ENCODE data around the gene SELENOO. TPM values are rescaled to one million over a fixed set of nuclear protein-coding genes. Genes with fewer than 3 reads are reported as not detected.
A peak's percentile ranks its signal among the peaks of the same experiment; 100 is the strongest.

SELENOO gene
- total RNA-seq, 1 experiment from 2014 or later = 34.3 TPM

DNA sequence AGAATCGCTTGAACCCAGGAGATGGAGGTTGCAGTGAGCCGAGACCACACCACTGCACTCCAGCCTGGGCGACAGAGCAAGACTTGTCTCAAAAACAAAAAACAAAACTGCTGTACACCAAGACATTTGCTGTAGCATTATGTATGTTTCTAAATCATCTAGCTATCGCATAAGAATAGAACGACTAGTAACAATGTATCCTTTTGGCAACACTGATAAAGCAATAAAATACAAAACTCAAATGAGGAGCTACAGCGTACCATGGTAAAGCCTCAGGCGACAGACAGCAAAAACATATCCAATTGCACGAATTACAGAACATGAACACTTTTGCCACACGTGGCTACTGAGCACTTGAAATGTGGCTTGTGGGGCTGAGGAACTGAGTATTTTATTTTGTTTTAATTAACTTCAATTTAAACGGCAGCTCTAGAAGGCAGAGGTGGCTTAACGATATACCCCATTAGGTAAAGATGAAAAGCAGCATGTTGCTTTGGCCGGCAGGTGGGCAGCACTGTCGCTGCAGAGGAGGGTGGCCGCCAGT is 41.7 kb downstream of the SELENOO start:
- Histone ChIP-seq H3K9me3 (ENCODE audit: control insufficient read depth, insufficient read depth, low read depth, low read length) (no peaks in the 10 kb centered on the region), H3K27me3 (ENCODE audit: control insufficient read depth, insufficient read depth, low read length) (no peaks in the 10 kb centered on the region), H3K4me1 (ENCODE audit: control insufficient read depth, insufficient read depth, low read length) (no peaks in the 10 kb centered on the region), H3K27ac (ENCODE audit: low read length) (peak overlapping the region; percentile 8; the same call in 1 of the 2 replicates), H3K4me3 (ENCODE audit: low read depth in 2 of 2, low read length in 2 of 2) (peak overlapping the region; percentile 78 to 79), H3K36me3 (ENCODE audit: control insufficient read depth, insufficient read depth, low read length) (no peaks in the 10 kb centered on the region; the same call in 1 of the 2 replicates)
- ChIA-PET CTCF (interaction anchor here (0.6 to 0.7 kb wide), 3 partner anchors 74 to 265 kb away, joined by 3 to 6 read pairs (median 3); partner anchors contain the start of gene LMF2), POLR2A (interaction anchor here (0.7 kb wide), 1 partner anchor 18 kb away, joined by 3 read pairs; no protein-coding TSS in a partner anchor)
- in situ Hi-C loops (cut with HindIII; ENCODE audit: low pct_unique_long_range_greater_than_20kb, low sequenced_read_pairs) (no loop called here), intact Hi-C loops (cut with micrococcal nuclease; ENCODE audit: unreplicated experiment) (no loop called here)
- ATAC-seq (no peak), DNase-seq (ENCODE audit: low read depth, low spot score) (no peak)
- no TSS peak for BruUV-seq (replicated peaks)
- TF ChIP-seq POLR2AphosphoS5 (IDR thresholded peaks at IDR 0.05; ENCODE audit: low read depth, low read length) (no peak), SIN3A (IDR thresholded peaks at IDR 0.05; ENCODE audit: borderline replicate concordance, insufficient read depth, low read depth, low read length) (no peak), CTCF (IDR thresholded peaks at IDR 0.05) (no peak), TCF7L2 (IDR thresholded peaks at IDR 0.05; ENCODE audit: low read depth, low read length) (no peak), REST (IDR thresholded peaks at IDR 0.05; ENCODE audit: insufficient read depth in 1 of 2, low read depth in 2 of 2, low read length in 1 of 2) (no peak)

GRCh38 chr22:50243685-50244419 is 43.0 kb downstream of the SELENOO start:
- peak overlapping the region; percentile 78 to 79 for H3K4me3 ChIP-seq (ENCODE audit: low read depth in 2 of 2, low read length in 2 of 2)
- ATAC-seq (no peak), DNase-seq (ENCODE audit: low read depth, low spot score) (no peak)
- TF ChIP-seq REST (IDR thresholded peaks at IDR 0.05; ENCODE audit: insufficient read depth in 1 of 2, low read depth in 2 of 2, low read length in 1 of 2) (no peak), TCF7L2 (IDR thresholded peaks at IDR 0.05; ENCODE audit: low read depth, low read length) (no peak), CTCF (IDR thresholded peaks at IDR 0.05) (no peak), SIN3A (IDR thresholded peaks at IDR 0.05; ENCODE audit: borderline replicate concordance, insufficient read depth, low read depth, low read length) (no peak), POLR2AphosphoS5 (IDR thresholded peaks at IDR 0.05; ENCODE audit: low read depth, low read length) (no peak)
- H3K27me3 ChIP-seq (ENCODE audit: control insufficient read depth, insufficient read depth, low read length) = no peaks in the 10 kb centered on the region
- intact Hi-C loops (cut with micrococcal nuclease; ENCODE audit: unreplicated experiment) (no loop called here), in situ Hi-C loops (cut with HindIII; ENCODE audit: low pct_unique_long_range_greater_than_20kb, low sequenced_read_pairs) (no loop called here)
- H3K27ac ChIP-seq (ENCODE audit: low read length) = peak overlapping the region; percentile 84
- H3K36me3 ChIP-seq (ENCODE audit: control insufficient read depth, insufficient read depth, low read length) = no peaks in the 10 kb centered on the region; the same call in 1 of the 2 replicates
- ChIA-PET POLR2A (interaction anchor here (0.8 kb wide), 1 partner anchor 40 kb away, joined by 5 read pairs; no protein-coding TSS in a partner anchor), CTCF (interaction anchor here (0.6 kb wide), 1 partner anchor 86 kb away, joined by 14 read pairs; no protein-coding TSS in a partner anchor)
- H3K4me1 ChIP-seq (ENCODE audit: control insufficient read depth, insufficient read depth, low read length) = no peaks in the 10 kb centered on the region
- BruUV-seq (replicated peaks) = TSS peak; percentile 54
- H3K9me3 ChIP-seq (ENCODE audit: control insufficient read depth, insufficient read depth, low read depth, low read length) = no peaks in the 10 kb centered on the region
